GM18511 (cell line): ENCODE results near the gene HAUS7.
A peak's percentile ranks its signal among the peaks of the same experiment; 100 is the strongest.

Source experiments
- ATAC-seq: cut with Tn5 transposase; IDR thresholded peaks from one replicate; pipeline ENCODE4 v1.9.1; 2021; ENCODE audit warnings: mild to moderate bottlenecking, moderate library complexity; ENCODE audit not compliant: unreplicated experiment

The HAUS7 gene

GRCh38 chrX:153470411-153471363, at the start of gene HAUS7:
HAUS7 (minus strand) TSS chrX:153470576; CDS start chrX:153470557, 19 bp downstream.
- ATAC-seq = peak; percentile 82

DNA sequence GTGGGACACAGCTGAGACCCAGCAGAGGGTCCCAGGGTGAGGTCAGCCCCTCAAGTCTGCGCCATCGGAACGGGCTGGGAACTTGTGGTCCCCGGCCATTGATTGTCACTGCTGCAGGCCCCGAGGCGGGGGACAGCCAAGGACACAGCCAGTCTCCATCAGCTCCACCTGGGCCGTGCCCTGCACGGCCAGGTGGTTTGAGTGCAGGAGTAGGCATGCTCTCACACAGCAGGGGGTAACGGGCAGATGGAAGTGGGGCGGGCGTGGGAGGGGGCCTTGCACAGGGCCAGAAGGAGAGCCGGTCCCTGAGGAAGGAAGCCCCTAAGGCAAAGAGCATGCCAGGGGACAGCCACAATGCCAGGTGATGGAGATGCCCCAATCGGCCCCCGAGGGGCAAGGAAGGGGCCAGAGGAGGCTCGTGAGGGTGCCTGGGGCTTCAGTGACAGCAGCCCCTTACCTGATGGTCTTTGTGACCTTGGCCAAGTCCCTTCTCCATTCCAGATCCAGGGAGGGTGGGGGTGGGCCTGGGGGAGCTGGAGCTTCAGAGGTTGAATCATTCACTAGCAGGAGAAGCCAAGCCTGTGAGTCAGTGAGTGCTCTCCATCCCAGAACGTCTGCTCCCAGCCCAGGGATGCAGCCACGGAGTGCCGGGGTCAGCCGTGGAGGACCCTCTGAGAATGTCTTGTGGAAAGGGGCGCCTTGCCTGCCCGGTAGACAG, 49.4 kb upstream of the HAUS7 start:
- no peak for ATAC-seq

GRCh38 chrX:153517946-153518834, 47.8 kb upstream of the HAUS7 start:
- ATAC-seq = no peak

DNA sequence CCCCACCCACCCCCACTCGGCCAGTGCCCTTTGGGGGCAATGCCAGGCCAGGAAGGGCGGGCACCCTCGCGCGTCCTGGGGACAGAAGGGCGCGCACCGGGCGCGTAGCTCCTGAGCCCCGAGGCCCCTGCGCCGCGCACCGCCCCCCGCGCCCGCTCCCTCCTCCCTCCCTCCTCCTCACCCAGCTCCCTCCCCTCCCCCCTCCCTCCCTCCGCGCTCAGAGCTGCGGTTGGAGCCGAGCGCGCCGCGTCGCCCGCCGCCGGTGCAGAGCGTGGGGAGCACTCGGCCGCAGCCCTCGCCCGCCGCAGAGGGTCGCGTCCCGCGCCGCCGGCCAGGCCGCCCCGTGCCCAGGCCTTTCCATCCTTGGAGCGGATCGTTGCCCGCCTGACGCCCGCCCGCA, 47.0 kb upstream of the HAUS7 start, which contains the start of gene ATP2B3:
Gene ATP2B3, plus strand, starts transcription at position 220 of the 400 bp plus-strand sequence. CDS start 18,606 bp downstream, outside the sequence.
- no peak for ATAC-seq

GRCh38 chrX:153516073-153516472, 45.7 kb upstream of the HAUS7 start:
- ATAC-seq = no peak

DNA sequence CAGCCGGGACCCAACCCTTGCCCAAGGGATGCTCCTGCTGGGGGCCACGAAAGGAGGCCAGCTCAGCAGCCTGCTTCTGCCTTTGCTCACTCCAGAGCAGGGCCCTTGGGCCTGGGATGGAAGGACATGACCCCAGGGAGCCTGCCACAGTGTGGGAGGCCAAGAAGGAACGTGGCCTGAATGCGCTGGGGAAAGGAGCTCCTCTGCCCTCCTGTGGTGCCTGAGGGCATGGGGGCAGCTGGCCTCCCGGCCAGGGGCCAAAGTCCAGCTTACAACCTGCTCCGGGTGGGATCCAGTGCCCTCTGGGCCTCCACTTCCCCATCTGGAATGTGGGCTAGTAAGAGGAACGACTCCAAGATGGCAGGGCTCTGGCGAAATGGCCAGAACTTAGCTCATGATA, 45.1 kb upstream of the HAUS7 start:
- ATAC-seq = no peak

DNA sequence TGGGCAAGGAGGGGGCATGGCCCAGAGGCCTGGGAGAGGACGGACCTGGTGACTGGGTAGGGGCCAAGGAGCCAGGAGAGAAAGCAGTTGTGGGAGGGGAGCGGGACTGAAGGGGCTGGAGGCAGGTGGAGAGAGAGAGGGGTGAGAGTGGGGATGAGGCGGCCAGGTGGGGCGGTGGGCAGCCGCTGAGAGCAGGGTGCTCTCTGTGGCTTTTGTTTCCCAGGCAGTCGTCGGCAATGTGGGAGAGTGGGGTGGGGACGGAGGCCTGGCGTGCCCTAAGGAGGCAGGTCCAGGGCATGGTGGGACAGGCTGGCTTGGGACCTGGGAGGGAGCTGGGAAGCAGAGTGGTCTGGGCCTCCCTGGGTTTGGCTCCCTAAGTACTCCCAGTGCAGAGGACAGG, 43.9 kb upstream of the HAUS7 start:
- ATAC-seq = no peak

DNA sequence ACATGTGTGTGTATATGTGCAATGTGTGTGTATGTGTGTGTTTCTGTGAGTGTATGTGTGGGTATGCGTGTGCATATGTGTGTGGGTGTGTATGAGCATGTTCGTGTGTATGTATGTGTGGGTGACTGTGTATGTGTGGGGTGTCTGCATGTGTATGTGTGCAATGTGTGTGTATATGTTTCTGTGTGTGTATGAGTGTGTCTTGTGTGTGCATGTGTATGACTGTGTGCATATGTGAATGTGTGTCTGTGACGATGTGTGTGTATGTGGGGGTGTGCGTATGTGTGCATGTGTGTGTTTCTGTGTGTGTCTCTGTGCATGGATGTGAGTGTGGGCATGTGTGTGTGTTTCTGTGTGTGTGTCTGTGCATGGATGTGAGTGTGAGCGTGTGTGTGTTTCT, 42.9 kb upstream of the HAUS7 start:
- ATAC-seq = no peak

- no peak for ATAC-seq
These were observed 42.1 kb upstream of the HAUS7 start for GRCh38 chrX:153512501-153512893.

DNA sequence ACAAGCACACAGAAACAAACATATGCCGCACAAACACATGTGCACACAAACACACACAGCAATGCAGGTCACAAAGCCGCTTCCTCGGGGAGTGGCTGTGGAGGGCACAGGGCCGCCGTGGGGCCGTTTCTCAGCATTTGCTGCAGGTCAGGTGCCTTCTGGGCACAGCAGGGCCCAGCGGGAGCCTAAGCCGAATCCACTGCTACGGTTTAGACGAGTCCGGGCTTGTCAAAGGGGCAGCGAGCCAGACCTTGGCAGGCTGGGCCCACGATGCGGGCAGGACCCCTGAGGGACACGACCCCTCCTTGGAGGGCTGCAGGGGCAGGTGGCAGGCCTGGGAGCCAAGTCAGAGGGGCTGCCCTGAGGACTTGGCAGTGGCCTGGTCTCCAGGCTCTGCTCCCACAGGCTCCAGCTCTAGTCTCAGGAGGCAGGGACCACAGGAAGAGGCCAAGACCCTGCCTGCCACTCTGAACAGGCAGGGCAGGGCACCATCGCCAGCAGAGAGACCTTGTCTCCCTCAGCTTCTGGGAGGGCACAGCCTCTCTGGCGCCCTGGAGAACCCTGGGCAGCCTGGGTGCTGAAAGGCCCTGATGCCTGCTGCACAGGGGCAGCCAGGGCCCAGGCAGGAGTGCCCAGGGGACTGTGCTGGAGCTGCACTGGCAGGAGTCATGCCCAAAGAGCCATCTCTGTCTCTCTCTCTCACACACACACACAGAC, 41.6 kb upstream of the HAUS7 start:
- ATAC-seq = no peak

DNA sequence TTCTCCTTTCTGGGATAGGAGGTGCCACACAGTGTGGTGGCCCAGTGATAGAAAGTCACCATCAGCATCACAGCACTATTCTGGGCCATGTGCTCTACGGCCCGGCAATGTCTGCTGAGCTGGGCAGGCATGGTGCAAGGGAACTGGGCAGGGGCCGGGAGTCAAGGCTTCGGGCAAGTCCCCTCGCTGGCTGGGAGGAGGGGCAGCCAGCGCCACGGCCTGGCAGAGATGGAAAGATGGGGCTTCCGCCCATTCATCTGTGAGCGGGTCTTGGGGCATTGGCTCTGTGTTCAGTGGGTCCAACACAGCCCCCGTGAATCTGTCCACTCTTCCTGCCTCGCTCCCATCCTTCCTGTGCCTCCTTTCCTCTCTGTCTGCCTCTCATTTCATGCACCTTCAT, 40.0 kb upstream of the HAUS7 start:
- ATAC-seq = no peak

- ATAC-seq = no peak
These were observed 39.2 kb upstream of the HAUS7 start for GRCh38 chrX:153509592-153509991.

DNA sequence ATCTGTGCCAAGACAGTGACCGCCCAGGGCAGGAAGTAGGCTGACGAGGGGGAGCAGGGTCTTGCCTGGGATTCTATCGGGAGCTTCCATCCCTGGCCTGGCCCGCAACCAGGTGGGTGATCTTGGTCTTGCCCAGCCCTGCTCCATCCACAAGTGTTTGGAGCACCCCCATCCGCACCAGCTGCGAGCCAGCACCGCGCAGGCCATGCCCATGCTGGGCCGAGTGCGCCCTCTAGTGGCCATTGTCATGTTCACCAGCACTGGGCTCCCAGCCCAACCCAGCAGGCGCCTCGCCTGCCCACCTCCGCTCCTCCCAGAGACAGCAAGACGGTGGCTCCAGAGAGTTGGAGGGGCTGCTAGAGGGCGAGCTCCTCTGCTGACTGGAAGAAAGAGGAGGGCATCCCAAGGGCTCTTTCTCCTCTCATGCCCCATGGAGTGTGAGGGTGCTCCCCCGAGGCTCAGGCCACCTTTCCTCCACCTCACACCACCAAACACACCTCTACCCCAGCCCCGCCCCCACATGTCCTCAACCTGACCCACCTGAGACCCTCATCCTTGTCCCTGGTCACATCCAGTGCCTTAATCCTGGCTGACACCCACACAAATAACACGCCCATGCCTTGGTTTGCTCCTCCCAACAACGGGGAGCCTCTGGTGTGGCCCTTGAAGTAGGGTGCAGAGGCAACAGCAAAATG, 37.3 kb upstream of the HAUS7 start:
- peak; percentile 94 for ATAC-seq

DNA sequence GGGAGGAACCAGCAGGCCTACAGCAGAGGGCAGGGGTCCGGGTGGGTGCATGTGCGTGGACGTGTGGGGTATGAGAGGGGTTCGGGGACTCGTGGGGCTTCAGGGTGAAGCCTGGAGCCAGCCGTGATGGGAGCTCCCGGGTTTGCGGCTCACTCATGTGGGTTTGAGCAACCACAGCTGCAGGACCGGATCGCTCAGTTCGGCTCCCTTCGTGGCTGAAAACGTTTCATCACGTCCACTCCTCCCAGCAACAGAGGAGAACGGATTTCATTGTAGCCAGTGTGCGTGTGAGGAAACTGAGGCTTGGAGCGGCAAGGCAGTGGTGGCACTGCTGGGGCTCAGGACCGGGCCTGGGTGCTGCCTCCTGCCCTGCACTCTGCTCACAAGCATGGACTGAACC, 35.0 kb upstream of the HAUS7 start:
- no peak for ATAC-seq

- no peak for ATAC-seq
These were observed 34.2 kb upstream of the HAUS7 start for GRCh38 chrX:153504445-153505016.

GRCh38 chrX:153502796-153503195, 32.4 kb upstream of the HAUS7 start:
- no peak for ATAC-seq

- no peak for ATAC-seq
These were observed 31.8 kb upstream of the HAUS7 start for GRCh38 chrX:153502131-153502530.

DNA sequence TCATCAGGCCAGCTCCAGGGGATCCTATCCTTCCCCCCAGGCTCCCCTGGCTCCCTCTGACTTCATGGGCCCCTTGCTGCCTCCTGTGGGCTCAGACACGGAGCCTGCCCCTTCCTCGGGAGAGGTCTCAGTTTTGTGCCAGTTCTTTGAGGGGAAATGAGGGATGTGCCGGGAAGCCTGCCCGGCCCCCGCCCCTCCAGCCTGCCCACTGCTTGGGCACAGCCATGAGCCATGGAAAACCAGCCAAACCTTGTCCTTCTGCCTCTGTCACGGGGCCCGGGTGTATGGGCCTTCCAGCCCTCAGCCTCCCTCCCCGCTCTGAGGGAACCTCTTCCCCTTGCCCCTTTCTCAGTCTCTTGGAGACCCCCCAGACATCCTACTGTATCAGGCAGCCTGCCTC, 31.2 kb upstream of the HAUS7 start:
- ATAC-seq = no peak

- ATAC-seq = no peak
These were observed 30.4 kb upstream of the HAUS7 start for GRCh38 chrX:153500676-153501280.
